SK-N-SH (cell line): ENCODE data around the gene SLITRK3. TPM values are rescaled to one million over a fixed set of nuclear protein-coding genes. Genes with fewer than 3 reads are reported as not detected.

Source experiments
- CTCF ChIA-PET: fragments of 300-600, 350-600 bp; formaldehyde crosslinking; extraction: SDS; loops from one replicate; lab custom pipeline; 2021; lab: Yijun Ruan, JAX
- POLR2A ChIA-PET: fragments of 350-600 bp; sonication (Branson Sonifier 250); formaldehyde crosslinking; extraction: SDS; loops from one replicate; lab custom pipeline; 2020; ENCODE audit warnings: antibody characterized with exemption, inconsistent platforms; lab: Yijun Ruan, JAX
- DNase-seq: peaks from one replicate; pipeline ENCODE4 v3.0.0; 2012
- H2AFZ ChIP-seq: fragments of 200-600 bp; sonication (generic); 2 replicates; pipeline ENCODE4 v1.8.1; 2016; ENCODE audit warnings: antibody characterized with exemption, mild to moderate bottlenecking, low read depth
- H3F3A ChIP-seq: fragments of 200-600 bp; sonication (generic); replicated peaks from 2 replicates; pipeline ENCODE3; 2016; ENCODE audit warnings: antibody characterized with exemption, mild to moderate bottlenecking; ENCODE audit not compliant: insufficient read depth
- H3K27ac ChIP-seq, 2 experiments: fragments of 200-500 bp in 1 of 2; fragments of 200-600 bp in 1 of 2; sonication (Bioruptor generic) in 1 of 2; sonication (generic), shearing (Covaris generic) in 1 of 2; 2 replicates each; pipeline versions ENCODE4 v1.5.1 to v1.6.1; 2014 to 2016; ENCODE audit warnings: low read depth in 2 of 2, inconsistent platforms in 1 of 2, low read length in 1 of 2, mild to moderate bottlenecking in 1 of 2, mixed read lengths in 1 of 2
- H3K27me3 ChIP-seq: fragments of 200-600 bp; sonication (generic), shearing (Covaris generic); 2 replicates; pipeline ENCODE4 v1.6.1; 2016; ENCODE audit warnings: mixed run types; ENCODE audit not compliant: insufficient read depth
- H3K36me3 ChIP-seq, 2 experiments: fragments of 200-500 bp in 1 of 2; fragments of 200-600 bp in 1 of 2; sonication (Bioruptor generic) in 1 of 2; sonication (generic) in 1 of 2; replicated peaks in 1 of 2; 2 replicates each; pipeline versions ENCODE3 to v1.5.1; 2014 to 2016; ENCODE audit warnings: low read length in 1 of 2, mild to moderate bottlenecking in 1 of 2; ENCODE audit not compliant: insufficient read depth in 2 of 2, control insufficient read depth in 1 of 2
- H3K4me1 ChIP-seq, 2 experiments: fragments of 200-500 bp in 1 of 2; fragments of 200-600 bp in 1 of 2; sonication (Bioruptor generic) in 1 of 2; sonication (generic), shearing (Covaris generic) in 1 of 2; 2 replicates each; pipeline versions ENCODE4 v1.5.1 to v1.6.1; 2014 to 2016; ENCODE audit warnings: low read depth in 1 of 2, low read length in 1 of 2, mixed run types in 1 of 2; ENCODE audit not compliant: insufficient read depth in 2 of 2, control insufficient read depth in 1 of 2
- H3K4me2 ChIP-seq: fragments of 200-600 bp; sonication (generic), shearing (Covaris generic); 2 replicates; pipeline ENCODE4 v1.6.1; 2017; ENCODE audit warnings: mixed run types
- H3K4me3 ChIP-seq, 2 experiments: fragments of 200-500 bp in 1 of 2; fragments of 200-600 bp in 1 of 2; sonication (Bioruptor generic) in 1 of 2; sonication (generic), shearing (Covaris generic) in 1 of 2; 2 replicates each; pipeline versions ENCODE4 v1.5.1 to v1.8.1; 2014 to 2016; ENCODE audit warnings: low read depth in 2 of 2, inconsistent platforms in 1 of 2, low read length in 1 of 2, mild to moderate bottlenecking in 1 of 2, mixed read lengths in 1 of 2, moderate library complexity in 1 of 2
- H3K79me2 ChIP-seq: fragments of 200-600 bp; sonication (generic); 2 replicates; pipeline ENCODE4 v1.8.1; 2017; ENCODE audit warnings: mild to moderate bottlenecking; ENCODE audit not compliant: insufficient read depth
- H3K9ac ChIP-seq: fragments of 200-600 bp; sonication (generic); 2 replicates; pipeline ENCODE4 v1.6.1; 2017; ENCODE audit warnings: mixed run types
- H3K9me2 ChIP-seq: fragments of 200-600 bp; sonication (generic); 2 replicates; pipeline ENCODE4 v1.6.1; 2017; ENCODE audit warnings: mixed run types
- H3K9me3 ChIP-seq: fragments of 200-600 bp; sonication (generic); 2 replicates; pipeline ENCODE4 v1.6.1; 2017; ENCODE audit warnings: mixed run types, mild to moderate bottlenecking, moderate library complexity
- H4K20me1 ChIP-seq: fragments of 200-600 bp; sonication (generic); 2 replicates; pipeline ENCODE4 v1.6.1; 2017; ENCODE audit warnings: mild to moderate bottlenecking, mixed run types; ENCODE audit not compliant: insufficient read depth
- ELF1 ChIP-seq: IDR thresholded peaks from 2 replicates; pipeline ENCODE4 v1.4.0; 2012
- EZH2phosphoT487 ChIP-seq: fragments of 200-600 bp; sonication (generic); IDR thresholded peaks from 2 replicates; pipeline ENCODE4 v1.6.1; 2017; ENCODE audit warnings: low read depth, mixed run types, mild to moderate bottlenecking, antibody characterized with exemption, moderate library complexity, borderline replicate concordance
- GATA2 ChIP-seq: sonication (generic); formaldehyde crosslinking; IDR thresholded peaks from 2 replicates; pipeline ENCODE4 v1.5.0; 2020; ENCODE audit warnings: mild to moderate bottlenecking, missing genetic modification reagents
- IRF3 ChIP-seq: fragments of 150-350 bp; IDR thresholded peaks from 2 replicates; pipeline ENCODE4 v1.6.1; 2016; ENCODE audit warnings: mild to moderate bottlenecking, low read depth, low read length
- JUND ChIP-seq: IDR thresholded peaks from 2 replicates; pipeline ENCODE4 v1.4.0; 2012
- MEF2A ChIP-seq: IDR thresholded peaks from 2 replicates; pipeline ENCODE4 v1.4.0; 2012; ENCODE audit warnings: low read depth, borderline replicate concordance
- MXI1 ChIP-seq: IDR thresholded peaks from 2 replicates; pipeline ENCODE4 v1.6.1; 2012; ENCODE audit warnings: mild to moderate bottlenecking, low read depth, low read length, improper control_type of control experiment
- NFIC ChIP-seq: IDR thresholded peaks from 2 replicates; pipeline ENCODE4 v1.4.0; 2012; ENCODE audit warnings: borderline replicate concordance
- NRF1 ChIP-seq: IDR thresholded peaks from 2 replicates; pipeline ENCODE4 v1.6.1; 2012; ENCODE audit warnings: low read depth, mild to moderate bottlenecking, low read length
- POLR2AphosphoS5 ChIP-seq: IDR thresholded peaks from 2 replicates; pipeline ENCODE4 v1.6.1; 2012; ENCODE audit warnings: low read depth, low read length
- RAD21 ChIP-seq: IDR thresholded peaks from 2 replicates; pipeline ENCODE4 v1.6.1; 2012; ENCODE audit warnings: mild to moderate bottlenecking, low read length
- RCOR1 ChIP-seq: fragments of 150-350 bp; IDR thresholded peaks from 2 replicates; pipeline ENCODE4 v1.6.1; 2017; ENCODE audit warnings: antibody characterized with exemption, low read length
- REST ChIP-seq: IDR thresholded peaks from 2 replicates; pipeline ENCODE4 v1.6.1; 2012; ENCODE audit warnings: mild to moderate bottlenecking, low read depth, low read length, moderate library complexity
- RFX5 ChIP-seq: IDR thresholded peaks from 2 replicates; pipeline ENCODE4 v1.6.1; 2012; ENCODE audit warnings: mild to moderate bottlenecking, improper control_type of control experiment, low read length
- SIN3A ChIP-seq: IDR thresholded peaks from 2 replicates; pipeline ENCODE4 v1.6.1; 2012; ENCODE audit warnings: low read depth, mild to moderate bottlenecking, low read length, moderate library complexity, borderline replicate concordance
- SMC3 ChIP-seq: IDR thresholded peaks from 2 replicates; pipeline ENCODE4 v1.6.1; 2012; ENCODE audit warnings: low read depth, low read length, improper control_type of control experiment
- TAF1 ChIP-seq: IDR thresholded peaks from 2 replicates; pipeline ENCODE4 v1.6.1; 2012; ENCODE audit warnings: low read depth, mild to moderate bottlenecking, low read length, moderate library complexity, borderline replicate concordance
- USF2 ChIP-seq: fragments of 150-350 bp; IDR thresholded peaks from 2 replicates; pipeline ENCODE4 v1.6.1; 2017; ENCODE audit warnings: antibody characterized with exemption, low read length, low read depth, borderline replicate concordance
- WGBS: methylation state at CpG from one replicate; pipeline ENCODE4 v1.1.6; 2017; ENCODE audit warnings: low lambda C conversion rate; 5-methylcytosine and 5-hydroxymethylcytosine counted together
- polyA plus RNA-seq, 3 experiments: library from polyadenylated mRNA; depleted of rRNA; stranded (reverse); fragments of >200 nt; gene quantifications; 2 replicates each; pipeline ENCODE4 v1.2.3, GENCODE V29; 2012

Gene SLITRK3
- polyA plus RNA-seq, 1 of the 3 experiments (the other 2 are of a cell fraction), result not detected

GRCh38 chr3:165181556-165181955 lies 14.6 kb downstream of the SLITRK3 start:
- H3K4me1 ChIP-seq, result no peaks in the 10 kb centered on the region
- no peaks in the 10 kb centered on the region for H3K27me3 ChIP-seq
- no peaks in the 10 kb centered on the region for H3K36me3 ChIP-seq
- DNase-seq, result no peak
- no peaks in the 10 kb centered on the region for H3K9me2 ChIP-seq
- no peaks in the 10 kb centered on the region for H3K79me2 ChIP-seq
- no peaks in the 10 kb centered on the region for H3K9me3 ChIP-seq
- no peak overlapping the region for H3K4me3 ChIP-seq
- no peak overlapping the region for H3K9ac ChIP-seq
- H3K4me2 ChIP-seq, result no peak overlapping the region
- WGBS, result 3% methylated on average over 1 of the region's 1 CpG
- ChIA-PET POLR2A (no interaction called here), CTCF (interaction anchor here (0.6 kb wide), 1 partner anchor 269 kb away, joined by 3 read pairs; no protein-coding TSS in a partner anchor)
- H2AFZ ChIP-seq, result no peak overlapping the region
- no peak for TF ChIP-seq GATA2 (CRISPR knock-in tag)
- H3K27ac ChIP-seq, result no peak overlapping the region
- H4K20me1 ChIP-seq, result no peaks in the 10 kb centered on the region
- no peaks in the 10 kb centered on the region for H3F3A ChIP-seq

GRCh38 chr3:165170236-165170635 lies 25.9 kb downstream of the SLITRK3 start:
- DNase-seq, result no peak
- Histone ChIP-seq H3K4me3 (no peak overlapping the region), H3F3A (no peaks in the 10 kb centered on the region), H3K79me2 (no peaks in the 10 kb centered on the region), H3K27ac (no peak overlapping the region), H3K9ac (no peak overlapping the region), H3K9me2 (no peaks in the 10 kb centered on the region), H2AFZ (no peak overlapping the region), H3K36me3 (no peaks in the 10 kb centered on the region), H3K27me3 (no peaks in the 10 kb centered on the region), H3K4me1 (no peaks in the 10 kb centered on the region), H3K9me3 (no peaks in the 10 kb centered on the region), H3K4me2 (no peak overlapping the region)
- ChIA-PET CTCF (no interaction called here), POLR2A (no interaction called here)
- 32% methylated on average over 3 of the region's 3 CpGs for WGBS
- TF ChIP-seq POLR2AphosphoS5 (no peak), RAD21 (no peak), JUND (no peak), ELF1 (no peak), IRF3 (no peak), EZH2phosphoT487 (no peak), TAF1 (no peak), MXI1 (no peak), USF2 (no peak), NFIC (no peak)
- TF ChIP-seq, all 33 proteins: peak for 0
- H4K20me1 ChIP-seq, result no peaks in the 10 kb centered on the region

GRCh38 chr3:165169368-165169767 lies 26.8 kb downstream of the SLITRK3 start:
- H3K9me2 ChIP-seq, result no peaks in the 10 kb centered on the region
- ChIA-PET CTCF (interaction anchor here (0.6 kb wide), 1 partner anchor 1670 kb away, joined by 3 read pairs; no protein-coding TSS in a partner anchor), POLR2A (no interaction called here)
- no peak overlapping the region for H3K27ac ChIP-seq
- no peak overlapping the region for H2AFZ ChIP-seq
- H3K4me2 ChIP-seq, result no peak overlapping the region
- H3K9me3 ChIP-seq, result no peaks in the 10 kb centered on the region
- no peak overlapping the region for H3K9ac ChIP-seq
- WGBS, result 12% methylated on average over 4 of the region's 6 CpGs
- H3K36me3 ChIP-seq, result no peaks in the 10 kb centered on the region
- no peak overlapping the region for H3K4me3 ChIP-seq
- no peaks in the 10 kb centered on the region for H3K27me3 ChIP-seq
- no peaks in the 10 kb centered on the region for H3F3A ChIP-seq
- DNase-seq, result no peak
- no peaks in the 10 kb centered on the region for H3K4me1 ChIP-seq
- no peaks in the 10 kb centered on the region for H4K20me1 ChIP-seq
- no peaks in the 10 kb centered on the region for H3K79me2 ChIP-seq
- TF ChIP-seq MEF2A, result no peak
- TF ChIP-seq REST, result no peak
- no peak for TF ChIP-seq RCOR1
- TF ChIP-seq TAF1, result no peak
- no peak for TF ChIP-seq SMC3
- TF ChIP-seq EZH2phosphoT487, result no peak
- no peak for TF ChIP-seq MXI1
- no peak for TF ChIP-seq NRF1
- TF ChIP-seq SIN3A, result no peak
- no peak for TF ChIP-seq NFIC
- no peak for TF ChIP-seq RFX5
- TF ChIP-seq JUND, result no peak
